HG03108 (cell line): ENCODE results near the gene AREL1.

ENCODE experiments used
- ATAC-seq: cut with Tn5 transposase; IDR thresholded peaks from one replicate; pipeline ENCODE4 v1.9.1; 2021; ENCODE audit warnings: moderate library complexity; ENCODE audit not compliant: unreplicated experiment

Gene AREL1

GRCh38 chr14:74697976-74698375 is 14.9 kb downstream of the AREL1 start:
- ATAC-seq: no peak

- no peak for ATAC-seq
These were observed 15.3 kb downstream of the AREL1 start for GRCh38 chr14:74697543-74697942.

DNA sequence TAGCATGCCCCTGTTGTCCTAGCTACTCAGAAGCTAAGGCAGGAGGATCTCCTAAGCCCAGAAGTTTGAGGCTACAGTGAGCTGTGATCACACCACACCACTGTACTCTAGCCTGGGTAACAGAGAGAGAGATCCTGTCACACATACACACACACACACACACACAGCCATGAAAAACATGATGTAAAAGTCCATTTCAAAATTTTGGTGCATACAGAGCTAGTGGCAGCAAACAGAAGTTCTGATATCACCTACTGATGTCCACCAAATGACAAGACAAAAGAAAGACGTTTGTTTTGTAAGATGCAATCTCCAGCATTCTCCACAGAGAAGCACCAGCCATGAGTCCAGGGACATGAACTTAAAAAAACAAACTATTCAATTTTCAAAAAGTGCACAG is 15.9 kb downstream of the AREL1 start:
- no peak for ATAC-seq

- no peak for ATAC-seq
These were observed 17.5 kb downstream of the AREL1 start for GRCh38 chr14:74695406-74695805.

- no peak for ATAC-seq
These were observed 19.7 kb downstream of the AREL1 start for GRCh38 chr14:74693191-74693590.

DNA sequence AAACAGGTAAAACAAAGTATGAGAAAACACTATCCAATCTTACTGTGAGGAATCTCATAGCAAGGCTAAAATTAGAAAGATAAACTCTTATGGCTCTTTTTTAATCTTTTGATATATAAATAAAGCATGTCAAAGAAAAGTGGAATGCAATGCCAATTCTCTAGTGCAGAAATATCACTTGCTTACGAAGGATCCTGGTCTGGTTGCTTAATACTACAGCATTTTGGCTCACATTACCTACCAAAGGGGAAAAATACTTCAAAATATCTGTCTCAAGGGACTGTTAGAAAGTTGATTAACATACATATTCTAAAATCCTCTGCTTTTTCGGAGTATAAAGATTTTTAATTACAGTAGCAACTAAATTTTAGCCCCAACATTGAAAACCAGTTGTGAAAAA is 21.4 kb downstream of the AREL1 start:
- ATAC-seq: no peak

DNA sequence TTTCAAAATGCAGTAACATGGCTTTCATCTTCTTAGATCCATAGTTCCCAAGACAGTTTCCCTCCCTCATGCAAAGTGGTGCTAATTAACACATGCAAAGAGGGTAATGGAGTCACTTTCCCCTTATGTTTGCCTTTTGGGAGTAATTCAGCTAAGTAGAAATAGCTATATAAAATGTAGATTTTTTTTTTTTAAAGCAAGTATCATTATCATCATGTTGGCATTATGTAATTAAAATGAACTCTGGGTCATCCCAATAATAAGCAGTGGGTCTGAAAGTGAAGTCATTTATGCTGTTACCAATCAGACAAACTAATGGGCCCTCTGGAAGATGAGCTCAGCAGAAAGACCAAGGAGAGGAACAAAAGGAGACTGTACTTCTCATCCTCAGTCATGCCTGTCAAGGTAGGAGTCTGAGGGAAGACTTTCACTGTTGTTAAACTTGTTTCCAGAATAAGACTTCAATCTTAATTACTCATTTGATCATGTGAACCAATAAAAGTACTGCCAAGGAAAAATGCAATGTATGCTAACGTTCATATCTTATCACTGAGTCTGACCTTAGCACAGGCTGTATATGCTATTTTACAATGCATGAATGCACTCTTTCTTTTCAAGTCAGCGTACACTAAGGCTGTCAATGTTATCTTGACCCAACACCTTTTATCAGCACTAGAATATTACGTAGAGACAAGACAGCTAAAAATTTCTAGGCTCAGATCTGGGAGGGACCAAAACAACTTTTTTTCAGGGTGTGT is 26.8 kb downstream of the AREL1 start:
- no peak for ATAC-seq

GRCh38 chr14:74685056-74685455 is 27.8 kb downstream of the AREL1 start:
- ATAC-seq: no peak

DNA sequence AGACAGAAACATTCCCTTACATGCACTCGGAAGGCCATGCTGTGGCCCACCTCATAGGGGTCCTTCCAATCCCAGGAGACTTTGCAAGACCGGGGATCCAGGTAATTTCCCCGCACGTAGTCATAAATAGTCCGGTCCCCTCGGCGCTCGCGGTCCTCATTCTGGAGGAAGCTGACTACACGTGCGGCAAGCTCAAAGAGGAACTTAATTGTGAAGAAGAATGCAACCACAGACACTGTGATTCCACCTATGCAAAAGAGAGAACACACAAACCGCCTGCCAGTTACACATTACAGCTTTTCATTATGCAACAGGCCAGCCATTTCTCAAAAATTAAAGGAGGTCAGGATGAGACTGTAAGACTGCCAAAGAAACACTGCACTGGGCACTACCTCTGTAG is 28.4 kb downstream of the AREL1 start:
- ATAC-seq: no peak

- ATAC-seq: no peak
These were observed 29.5 kb downstream of the AREL1 start for GRCh38 chr14:74683406-74683805.

GRCh38 chr14:74682169-74682952 is 30.5 kb downstream of the AREL1 start:
- no peak for ATAC-seq

GRCh38 chr14:74675219-74675618 is 37.7 kb downstream of the AREL1 start:
- ATAC-seq: no peak

DNA sequence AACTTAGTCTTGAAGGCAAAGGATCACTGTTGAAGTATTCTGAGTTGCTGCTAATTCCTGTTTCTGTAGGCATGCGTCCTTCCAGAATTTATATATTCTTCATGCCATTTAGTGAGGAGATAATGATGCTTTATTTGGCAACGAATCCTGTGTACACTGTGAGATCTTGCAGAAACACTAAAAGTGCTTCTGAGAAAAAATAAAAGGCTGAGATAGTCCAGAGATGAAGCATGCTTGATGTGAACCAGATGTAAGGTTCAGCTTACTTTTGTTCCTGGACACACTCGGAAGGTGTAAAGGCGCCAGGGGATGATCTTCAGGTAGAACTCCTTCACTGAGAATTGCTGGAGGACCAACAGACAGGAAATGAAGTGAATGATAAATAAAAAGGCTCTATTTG is 39.1 kb downstream of the AREL1 start:
- no peak for ATAC-seq

DNA sequence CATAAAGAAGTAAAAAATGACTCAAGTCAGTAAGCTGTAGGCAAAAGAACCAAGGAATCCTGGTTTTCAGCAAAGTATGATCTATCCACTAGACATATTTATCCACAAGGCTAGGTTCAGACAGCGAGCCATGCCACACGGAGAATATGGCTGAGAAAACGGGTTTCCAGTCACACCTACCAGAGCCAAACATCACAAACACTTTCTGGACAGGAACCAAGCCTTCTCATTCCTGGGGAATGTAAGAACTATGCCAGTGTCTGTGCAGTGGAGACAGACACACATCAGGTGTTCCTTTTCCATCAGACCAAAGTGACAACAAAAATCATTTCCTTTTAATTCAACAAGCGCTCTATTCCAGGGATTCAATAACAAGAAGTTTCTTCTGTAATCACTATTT is 41.1 kb downstream of the AREL1 start:
- no peak for ATAC-seq

GRCh38 chr14:74670726-74671411 is 42.0 kb downstream of the AREL1 start:
- no peak for ATAC-seq

DNA sequence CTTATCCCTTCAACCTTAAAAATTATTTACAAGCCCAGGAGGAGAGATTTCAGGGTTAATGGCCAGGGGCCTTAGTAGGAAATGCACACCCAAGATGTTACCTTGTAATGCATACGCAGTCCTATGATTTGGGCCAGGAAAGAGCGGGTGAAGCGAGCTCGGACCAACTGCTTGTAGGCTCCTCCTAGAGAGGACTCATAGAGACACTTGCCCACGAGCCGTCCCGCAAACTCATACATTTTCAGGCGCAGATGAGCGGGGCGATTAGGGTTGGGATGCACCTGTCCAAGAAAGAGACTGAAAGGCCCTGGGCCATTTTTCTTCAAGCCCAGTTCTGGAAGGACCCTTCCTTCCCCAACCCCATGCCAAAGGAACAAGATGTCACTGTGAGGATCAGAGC is 43.0 kb downstream of the AREL1 start:
- ATAC-seq: no peak

DNA sequence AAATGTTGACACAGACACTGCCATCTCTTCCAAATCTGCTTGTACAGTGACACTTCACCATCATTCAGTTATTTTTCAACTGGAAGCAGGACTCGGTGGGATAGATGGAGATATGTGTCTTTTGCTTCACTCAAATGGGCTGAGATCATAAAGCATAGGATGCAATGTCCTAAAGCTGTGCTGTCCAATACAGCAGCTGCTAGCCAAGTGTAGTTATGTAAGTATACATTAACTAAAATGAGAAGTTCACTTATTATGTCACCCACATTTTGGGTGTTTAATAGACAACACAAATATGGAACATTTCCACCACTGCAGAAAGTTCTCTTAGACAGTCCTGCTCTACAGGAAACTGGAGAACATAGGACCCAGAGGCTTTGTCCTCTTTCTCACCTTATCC is 43.6 kb downstream of the AREL1 start:
- ATAC-seq: no peak

GRCh38 chr14:74667758-74668157 is 45.1 kb downstream of the AREL1 start:
- no peak for ATAC-seq

GRCh38 chr14:74664717-74665116 is 48.2 kb downstream of the AREL1 start:
- ATAC-seq: no peak

- ATAC-seq: no peak
These were observed 49.0 kb downstream of the AREL1 start for GRCh38 chr14:74663884-74664283.

- ATAC-seq: no peak
These were observed 51.0 kb downstream of the AREL1 start for GRCh38 chr14:74661726-74662450.
